Liver (tissue), 9 donors: ENCODE data around the gene ZNF222. TPM values are rescaled to one million over a fixed set of nuclear protein-coding genes. Genes with fewer than 3 reads are reported as not detected.
A peak's percentile ranks its signal among the peaks of the same experiment; 100 is the strongest.

ENCODE experiments used
- DNase-seq: peaks from one replicate; pipeline ENCODE4 v3.0.0-alpha.2; 2017; ENCODE audit warnings: low spot score
- H3K27ac ChIP-seq, 2 donors: one replicate each; pipeline ENCODE4 v1.7.0; 2013; ENCODE audit warnings: inconsistent platforms in 2 of 2, low read length in 2 of 2, control low read depth in 1 of 2, low read depth in 1 of 2, mild to moderate bottlenecking in 1 of 2
- H3K27me3 ChIP-seq, 4 donors: one replicate each; pipeline versions ENCODE4 v1.6.1 to v1.7.0; 2013; ENCODE audit warnings: low read length in 3 of 4, inconsistent platforms in 1 of 4, mild to moderate bottlenecking in 1 of 4, moderate library complexity in 1 of 4; ENCODE audit not compliant: control insufficient read depth in 4 of 4, insufficient read depth in 4 of 4
- H3K36me3 ChIP-seq, 4 donors: one replicate each; pipeline versions ENCODE4 v1.6.1 to v1.7.0; 2013; ENCODE audit warnings: low read length in 3 of 4, mild to moderate bottlenecking in 3 of 4, low read depth in 1 of 4, moderate library complexity in 1 of 4; ENCODE audit not compliant: control insufficient read depth in 4 of 4, insufficient read depth in 3 of 4
- H3K4me1 ChIP-seq, 4 donors: one replicate each; pipeline versions ENCODE4 v1.6.1 to v1.7.0; 2013; ENCODE audit warnings: low read length in 3 of 4, mild to moderate bottlenecking in 3 of 4, moderate library complexity in 1 of 4; ENCODE audit not compliant: control insufficient read depth in 4 of 4, insufficient read depth in 4 of 4
- H3K4me3 ChIP-seq, 3 donors: one replicate each; pipeline versions ENCODE4 v1.6.1 to v1.7.0; 2013; ENCODE audit warnings: low read length in 3 of 3, control low read depth in 1 of 3, low read depth in 1 of 3, mild to moderate bottlenecking in 1 of 3
- H3K9ac ChIP-seq, 2 donors: one replicate each; pipeline ENCODE4 v1.7.0; 2013; ENCODE audit warnings: low read length in 2 of 2, mild to moderate bottlenecking in 2 of 2, moderate library complexity in 2 of 2, control low read depth in 1 of 2, low read depth in 1 of 2
- H3K9me3 ChIP-seq, 4 donors: one replicate each; pipeline versions ENCODE4 v1.6.1 to v1.7.0; 2013; ENCODE audit warnings: low read length in 3 of 4; ENCODE audit not compliant: control insufficient read depth in 4 of 4
- ATF3 ChIP-seq: IDR thresholded peaks from 2 replicates; pipeline ENCODE4 v1.6.1; 2016; ENCODE audit warnings: antibody characterized with exemption
- CTCF ChIP-seq: fragments of 150-350 bp; IDR thresholded peaks from 2 replicates; pipeline ENCODE4 v1.5.1; 2017; ENCODE audit warnings: improper control_type of control experiment, low read depth, low read length; ENCODE audit not compliant: missing input control
- EGR1 ChIP-seq, 2 donors: IDR thresholded peaks; 2 replicates each; pipeline ENCODE4 v1.6.1; 2016 to 2018; ENCODE audit warnings: antibody characterized with exemption in 2 of 2, low read depth in 2 of 2
- FOXA1 ChIP-seq: IDR thresholded peaks from 2 replicates; pipeline ENCODE4 v1.6.1; 2016; ENCODE audit warnings: antibody characterized with exemption
- FOXA2 ChIP-seq: IDR thresholded peaks from 2 replicates; pipeline ENCODE4 v1.6.1; 2016; ENCODE audit warnings: antibody characterized with exemption
- GABPA ChIP-seq, 2 donors: IDR thresholded peaks in 1 of 2; conservative IDR thresholded peaks in 1 of 2; 2 replicates each; pipeline ENCODE4 v1.6.1; 2016; ENCODE audit warnings: antibody characterized with exemption in 2 of 2, mild to moderate bottlenecking in 1 of 2, moderate library complexity in 1 of 2
- HNF4A ChIP-seq, 2 donors: conservative IDR thresholded peaks; 2 replicates each; pipeline ENCODE4 v1.6.1; 2016; ENCODE audit warnings: antibody characterized with exemption in 2 of 2, mild to moderate bottlenecking in 2 of 2
- HNF4G ChIP-seq: IDR thresholded peaks from 2 replicates; pipeline ENCODE4 v1.6.1; 2016; ENCODE audit warnings: antibody characterized with exemption
- JUND ChIP-seq, 2 donors: IDR thresholded peaks; 2 replicates each; pipeline ENCODE4 v1.6.1; 2016; ENCODE audit warnings: antibody characterized with exemption in 2 of 2
- MAX ChIP-seq: IDR thresholded peaks from 2 replicates; pipeline ENCODE4 v1.6.1; 2016; ENCODE audit warnings: antibody characterized with exemption
- NR2F2 ChIP-seq: IDR thresholded peaks from 2 replicates; pipeline ENCODE4 v1.6.1; 2016; ENCODE audit warnings: antibody characterized with exemption
- RAD21 ChIP-seq, 2 donors: IDR thresholded peaks; 2 replicates each; pipeline ENCODE4 v1.6.1; 2016; ENCODE audit warnings: antibody characterized with exemption in 2 of 2, mild to moderate bottlenecking in 2 of 2
- REST ChIP-seq: IDR thresholded peaks from 2 replicates; pipeline ENCODE4 v1.6.1; 2016; ENCODE audit warnings: antibody characterized with exemption, mild to moderate bottlenecking
- RXRA ChIP-seq, 2 donors: IDR thresholded peaks; 2 replicates each; pipeline ENCODE4 v1.6.1; 2017 to 2018; ENCODE audit warnings: antibody characterized with exemption in 2 of 2, mild to moderate bottlenecking in 1 of 2
- SP1 ChIP-seq: IDR thresholded peaks from 2 replicates; pipeline ENCODE4 v1.6.1; 2018; ENCODE audit warnings: antibody characterized with exemption, mild to moderate bottlenecking
- TAF1 ChIP-seq: conservative IDR thresholded peaks from 2 replicates; pipeline ENCODE4 v1.6.1; 2016; ENCODE audit warnings: antibody characterized with exemption, mild to moderate bottlenecking
- YY1 ChIP-seq: IDR thresholded peaks from 2 replicates; pipeline ENCODE4 v1.6.1; 2016; ENCODE audit warnings: antibody characterized with exemption, mild to moderate bottlenecking
- ZBTB33 ChIP-seq: IDR thresholded peaks from 2 replicates; pipeline ENCODE4 v1.6.1; 2016; ENCODE audit warnings: antibody characterized with exemption
- WGBS: extraction: QIAGEN DNeasy Blood & Tissue Kit; methylation state at CpG from one replicate; pipeline ENCODE4 v1.1.7; 2013; 5-methylcytosine and 5-hydroxymethylcytosine counted together
- polyA plus RNA-seq, 2 donors: library from polyadenylated mRNA; stranded (reverse) in 1 of 2; unstranded in 1 of 2; fragments of 200-250 nt in 1 of 2; fragments of >200 nt in 1 of 2; fragmentation: Nextera tagmentation in 1 of 2; extraction: Ambion mirVana in 1 of 2; gene quantifications; one replicate each; pipeline versions ENCODE4 v1.2.1 to v1.2.3, GENCODE V29; 2013 to 2015
- total RNA-seq, 2 donors: library from RNA; depleted of rRNA; stranded (reverse); fragments of >200 nt; gene quantifications; one replicate each; pipeline ENCODE4 v1.2.3, GENCODE V29; 2014
- donor health status: healthy.
- donor health status: healthy.
- donor health status: healthy.
- donor health status: healthy.
- donor health status: healthy.

Gene ZNF222
- total and polyA plus RNA-seq, 4 donors = 0.79 to 2.5 (median 1.5) TPM

GRCh38 chr19:44072543-44073401 lies 47.6 kb downstream of the ZNF222 start:
- no peak overlapping the region for H3K9ac ChIP-seq
- 23% methylated on average over 18 of the region's 18 CpGs for WGBS
- peaks cover 0 to 14% (median 12%) of the 10 kb centered on the region in 4 donors for H3K4me1 ChIP-seq
- DNase-seq = no peak
- H3K9me3 ChIP-seq = peaks cover 10 to 12% (median 11%) of the 10 kb centered on the region in 4 donors
- peaks cover 0 to 6% (median 3%) of the 10 kb centered on the region in 4 donors for H3K36me3 ChIP-seq
- H3K4me3 ChIP-seq = peak overlapping the region; percentile 51 to 98 (median 97)
- no peak overlapping the region for H3K27ac ChIP-seq
- no peak for TF ChIP-seq HNF4A (conservative IDR thresholded peaks at IDR 0.05)
- no peak for TF ChIP-seq FOXA1
- TF ChIP-seq REST = no peak
- TF ChIP-seq GABPA (IDR thresholded peaks at IDR 0.05 in 1 of 2, conservative IDR thresholded peaks at IDR 0.05 in 1 of 2) = no peak
- TF ChIP-seq YY1 = no peak
- TF ChIP-seq MAX = no peak
- no peak for TF ChIP-seq CTCF
- no peak for TF ChIP-seq JUND (IDR thresholded peaks at IDR 0.05)
- TF ChIP-seq NR2F2 = no peak
- TF ChIP-seq HNF4G = no peak
- TF ChIP-seq FOXA2 = no peak
- TF ChIP-seq RXRA (IDR thresholded peaks at IDR 0.05) = no peak
- TF ChIP-seq TAF1 = no peak
- TF ChIP-seq RAD21 (IDR thresholded peaks at IDR 0.05) = no peak
- TF ChIP-seq SP1 = no peak
- no peak for TF ChIP-seq ATF3
- no peak for TF ChIP-seq EGR1 (IDR thresholded peaks at IDR 0.05; ENCODE audit: low read depth in 2 of 2)
- TF ChIP-seq ZBTB33 = no peak
- H3K27me3 ChIP-seq = no peaks in the 10 kb centered on the region
